H9 (cell line): ENCODE results near the gene SERPINE2. TPM values are rescaled to one million over a fixed set of nuclear protein-coding genes. Genes with fewer than 3 reads are reported as not detected.

Source experiments
- DNase-seq: peaks from one replicate; pipeline ENCODE4 v3.0.0-alpha.2; 2017
- H2AFZ ChIP-seq: one replicate; pipeline ENCODE4 v1.6.1; 2013; ENCODE audit warnings: mild to moderate bottlenecking, low read length, control low read depth, moderate library complexity
- H2AK5ac ChIP-seq: 2 replicates; pipeline ENCODE4 v1.6.1; 2013; ENCODE audit warnings: low read length, control low read depth, mixed read lengths; ENCODE audit not compliant: insufficient read length
- H2BK120ac ChIP-seq: one replicate; pipeline ENCODE4 v1.6.1; 2013; ENCODE audit warnings: low read depth, mild to moderate bottlenecking, low read length, control low read depth, inconsistent platforms; ENCODE audit not compliant: poor library complexity, severe bottlenecking
- H2BK12ac ChIP-seq: 2 replicates; pipeline ENCODE4 v1.6.1; 2013; ENCODE audit warnings: low read length, control low read depth, mixed read lengths, low read depth; ENCODE audit not compliant: insufficient read length
- H2BK15ac ChIP-seq: 2 replicates; pipeline ENCODE4 v1.6.1; 2013; ENCODE audit warnings: low read depth, low read length, control low read depth
- H2BK20ac ChIP-seq: one replicate; pipeline ENCODE4 v1.6.1; 2013; ENCODE audit warnings: low read depth, mild to moderate bottlenecking, low read length, control low read depth, inconsistent platforms; ENCODE audit not compliant: poor library complexity, severe bottlenecking
- H2BK5ac ChIP-seq: 2 replicates; pipeline ENCODE4 v1.6.1; 2013; ENCODE audit warnings: low read length, control low read depth, mixed read lengths; ENCODE audit not compliant: insufficient read length
- H3K14ac ChIP-seq: 2 replicates; pipeline ENCODE4 v1.6.1; 2013; ENCODE audit warnings: low read length, control low read depth; ENCODE audit not compliant: insufficient read depth
- H3K18ac ChIP-seq: 2 replicates; pipeline ENCODE4 v1.6.1; 2013; ENCODE audit warnings: low read depth, mild to moderate bottlenecking, mixed read lengths, low read length, control low read depth; ENCODE audit not compliant: insufficient read length
- H3K23ac ChIP-seq: 2 replicates; pipeline ENCODE4 v1.6.1; 2013; ENCODE audit warnings: low read length, control low read depth, mixed read lengths, low read depth; ENCODE audit not compliant: insufficient read length
- H3K23me2 ChIP-seq: 2 replicates; pipeline ENCODE4 v1.6.1; 2013; ENCODE audit warnings: low read depth, mild to moderate bottlenecking, mixed read lengths, low read length, control low read depth; ENCODE audit not compliant: insufficient read length, poor library complexity, severe bottlenecking
- H3K27ac ChIP-seq: 2 replicates; pipeline ENCODE4 v1.5.1; 2013; ENCODE audit warnings: low read length, control low read depth, mixed read lengths, low read depth; ENCODE audit not compliant: insufficient read length
- H3K27me3 ChIP-seq: 2 replicates; pipeline ENCODE4 v1.6.1; 2013; ENCODE audit warnings: low read length, control low read depth, inconsistent platforms; ENCODE audit not compliant: insufficient read depth
- H3K4ac ChIP-seq: 2 replicates; pipeline ENCODE4 v1.6.1; 2013; ENCODE audit warnings: low read depth, mild to moderate bottlenecking, control low read depth, inconsistent platforms, low read length, moderate library complexity
- H3K4me1 ChIP-seq: 2 replicates; pipeline ENCODE4 v1.6.1; 2013; ENCODE audit warnings: low read length, control low read depth, inconsistent platforms; ENCODE audit not compliant: insufficient read depth
- H3K4me2 ChIP-seq: 2 replicates; pipeline ENCODE4 v1.6.1; 2013; ENCODE audit warnings: low read length, control low read depth, mixed read lengths; ENCODE audit not compliant: insufficient read length, insufficient read depth
- H3K56ac ChIP-seq: 2 replicates; pipeline ENCODE4 v1.6.1; 2013; ENCODE audit warnings: low read depth, mild to moderate bottlenecking, mixed read lengths, low read length, control low read depth; ENCODE audit not compliant: insufficient read length
- H3K79me1 ChIP-seq: 2 replicates; pipeline ENCODE4 v1.6.1; 2013; ENCODE audit warnings: low read depth, mild to moderate bottlenecking, moderate library complexity, low read length, control low read depth, inconsistent platforms; ENCODE audit not compliant: insufficient read depth, poor library complexity, severe bottlenecking
- H3K79me2 ChIP-seq: 2 replicates; pipeline ENCODE4 v1.6.1; 2013; ENCODE audit warnings: low read length, control low read depth, inconsistent platforms; ENCODE audit not compliant: insufficient read depth
- H3K9ac ChIP-seq: 2 replicates; pipeline ENCODE4 v1.6.1; 2013; ENCODE audit warnings: low read length, control low read depth, mixed read lengths; ENCODE audit not compliant: insufficient read length; ENCODE audit errors: extremely low read depth
- H3K9me3 ChIP-seq: one replicate; pipeline ENCODE4 v1.6.1; 2013; ENCODE audit warnings: low read depth, low read length, inconsistent platforms; ENCODE audit not compliant: control insufficient read depth
- H3T11ph ChIP-seq: one replicate; pipeline ENCODE4 v1.6.1; 2013; ENCODE audit warnings: mild to moderate bottlenecking, low read length, control low read depth, inconsistent platforms
- H4K20me1 ChIP-seq: one replicate; pipeline ENCODE4 v1.6.1; 2013; ENCODE audit not compliant: control insufficient read depth, insufficient read length, insufficient read depth
- H4K5ac ChIP-seq: 2 replicates; pipeline ENCODE4 v1.6.1; 2013; ENCODE audit warnings: low read depth, mild to moderate bottlenecking, mixed read lengths, low read length, control low read depth; ENCODE audit not compliant: insufficient read length
- H4K8ac ChIP-seq: replicated peaks from 2 replicates; pipeline ENCODE4 v1.6.1; 2013; ENCODE audit warnings: low read length, control low read depth, mixed read lengths, low read depth; ENCODE audit not compliant: insufficient read length
- H4K91ac ChIP-seq: 2 replicates; pipeline ENCODE4 v1.6.1; 2013; ENCODE audit warnings: low read depth, mild to moderate bottlenecking, moderate library complexity, mixed read lengths, low read length, control low read depth; ENCODE audit not compliant: insufficient read length
- H3K27ac Mint-ChIP-seq, 3 experiments: 2 replicates in 2 of 3; 3 replicates in 1 of 3; pipeline ENCODE4 v1.8.0; 2020 to 2021; ENCODE audit warnings: mixed read lengths in 3 of 3, mild to moderate bottlenecking in 1 of 3, moderate library complexity in 1 of 3
- H3K27me3 Mint-ChIP-seq: 2 replicates; pipeline ENCODE4 v1.8.0; 2021; ENCODE audit warnings: low read depth, mild to moderate bottlenecking, moderate library complexity, mixed read lengths
- H3K36me3 Mint-ChIP-seq, 3 experiments: 2 replicates in 2 of 3; 3 replicates in 1 of 3; pipeline ENCODE4 v1.8.0; 2020 to 2021; ENCODE audit warnings: low read depth in 3 of 3, mixed read lengths in 3 of 3; ENCODE audit not compliant: insufficient read depth in 1 of 3
- H3K4me1 Mint-ChIP-seq, 2 experiments: 2 replicates each; pipeline ENCODE4 v1.8.0; 2020; ENCODE audit warnings: mixed read lengths in 2 of 2
- H3K4me3 Mint-ChIP-seq, 2 experiments: 2 replicates in 1 of 2; 3 replicates in 1 of 2; pipeline ENCODE4 v1.8.0; 2020 to 2021; ENCODE audit warnings: mild to moderate bottlenecking in 2 of 2, mixed read lengths in 2 of 2, moderate library complexity in 1 of 2
- H3K9me3 Mint-ChIP-seq, 2 experiments: 2 replicates in 1 of 2; 3 replicates in 1 of 2; pipeline ENCODE4 v1.8.0; 2020; ENCODE audit warnings: mild to moderate bottlenecking in 2 of 2, mixed read lengths in 2 of 2, moderate library complexity in 1 of 2
- CTCF ChIP-seq: fragments of 200-600 bp; sonication (generic); conservative IDR thresholded peaks from 3 replicates; pipeline ENCODE4 v1.8.0; 2021; ENCODE audit warnings: antibody characterized with exemption, mild to moderate bottlenecking
- WGBS: extraction: QIAGEN DNeasy Blood & Tissue Kit; methylation state at CpG from one replicate; pipeline ENCODE4 v1.1.7; 2013; ENCODE audit warnings: missing lambda C conversion rate, low lambda C conversion rate, mixed read lengths; ENCODE audit not compliant: insufficient read length; ENCODE audit errors: extremely low coverage; 5-methylcytosine and 5-hydroxymethylcytosine counted together
- total RNA-seq: library from RNA; stranded (reverse); gene quantifications from 2 replicates; pipeline ENCODE4 v1.2.1, GENCODE V29; 2021

SERPINE2 gene
- total RNA-seq, 1 experiment from 2014 or later, result 40.0 TPM

- Histone ChIP-seq H2BK120ac (no peak overlapping the region), H2BK15ac (no peak overlapping the region), H4K5ac (no peak overlapping the region), H3K23me2 (no peaks in the 10 kb centered on the region), H3K4ac (no peak overlapping the region), H3K27ac (no peak overlapping the region), H2BK12ac (no peak overlapping the region), H3K9me3 (no peaks in the 10 kb centered on the region), H3K79me1 (no peaks in the 10 kb centered on the region), H3K14ac (no peak overlapping the region), H3K56ac (no peak overlapping the region), H3K4me2 (no peak overlapping the region), H2AFZ (no peak overlapping the region), H2BK5ac (no peak overlapping the region), H2BK20ac (no peak overlapping the region), H3K18ac (no peak overlapping the region), H3K9ac (no peak overlapping the region), H2AK5ac (no peak overlapping the region), H4K8ac (no peak overlapping the region), H4K20me1 (no peaks in the 10 kb centered on the region), H4K91ac (no peak overlapping the region), H3K23ac (no peak overlapping the region), H3T11ph (no peak overlapping the region), H3K79me2 (no peaks in the 10 kb centered on the region), H3K27me3 (no peaks in the 10 kb centered on the region), H3K4me1 (no peaks in the 10 kb centered on the region)
- Mint-ChIP-seq H3K36me3 (peaks cover 2 to 13% (median 11%) of the 10 kb centered on the region in 3 experiments), H3K27me3 (no peaks in the 10 kb centered on the region; the same call in 1 of the 2 replicates), H3K9me3 (no peaks in the 10 kb centered on the region), H3K4me3 (no peak overlapping the region), H3K27ac (peak overlapping the region in 1 of 3 experiments; percentile 31; a peak in 1 of 7 replicates), H3K4me1 (no peaks in the 10 kb centered on the region)
- TF ChIP-seq CTCF, result no peak
- no peak for DNase-seq
- no CpG with 5 or more reads among the region's 2 CpGs for WGBS
Observed at GRCh38 chr2:223979730-223980396, 59.2 kb downstream of the SERPINE2 start.
